Epidermal melanocyte (primary cell): ENCODE data around the gene DEFB126.
"Not testable (repeated sequence)": the region's sequence is repeated elsewhere in the genome, so short reads cannot be mapped to it uniquely, and the experiment has no call there.

Experiments
- DNase-seq: peaks from one replicate; pipeline ENCODE4 v3.0.0; 2011; ENCODE audit warnings: low spot score; ENCODE audit not compliant: insufficient read length

The DEFB126 gene, protein sequence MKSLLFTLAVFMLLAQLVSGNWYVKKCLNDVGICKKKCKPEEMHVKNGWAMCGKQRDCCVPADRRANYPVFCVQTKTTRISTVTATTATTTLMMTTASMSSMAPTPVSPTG

DNA sequence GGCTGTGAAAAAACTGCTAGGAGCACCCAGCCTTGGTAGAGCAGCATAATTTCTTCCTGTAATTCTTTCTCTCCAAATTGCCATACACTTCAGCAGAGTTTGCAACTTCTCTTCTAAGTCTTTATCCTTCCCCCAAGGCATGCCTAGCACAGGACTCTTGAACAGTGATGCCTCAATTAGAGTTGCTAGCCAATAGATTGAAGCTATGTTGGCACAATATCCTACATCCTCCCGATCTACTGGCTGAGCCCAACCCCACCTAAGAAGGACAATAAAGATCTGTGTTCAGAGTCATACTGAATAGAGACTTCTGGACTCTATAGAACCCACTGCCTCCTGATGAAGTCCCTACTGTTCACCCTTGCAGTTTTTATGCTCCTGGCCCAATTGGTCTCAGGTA, at the start of gene DEFB126:
TSS of gene DEFB126 (plus strand) at position 301 of the 400 bp plus-strand sequence. CDS start at position 340, 39 bp downstream.
- no peak for DNase-seq

DNA sequence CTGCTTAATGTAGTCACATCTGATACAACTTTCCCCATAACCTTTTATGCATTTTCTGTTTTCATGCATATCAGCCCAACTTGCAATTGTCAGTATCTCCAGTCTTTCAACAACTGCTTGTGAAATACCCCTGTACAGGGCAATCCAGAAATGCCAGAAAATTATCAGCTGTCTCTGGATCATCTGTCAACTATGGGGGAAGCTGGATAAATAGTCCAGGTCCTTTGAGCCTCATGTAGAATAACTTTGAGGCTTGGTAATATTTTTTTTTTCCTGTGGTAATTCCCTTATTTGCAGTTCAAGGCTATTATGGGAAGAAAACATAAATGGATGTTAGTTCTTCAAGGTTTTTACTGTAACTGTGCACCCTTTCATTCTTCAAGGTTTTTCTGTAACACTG, 48.7 kb upstream of the DEFB126 start:
- no peak for DNase-seq

DNA sequence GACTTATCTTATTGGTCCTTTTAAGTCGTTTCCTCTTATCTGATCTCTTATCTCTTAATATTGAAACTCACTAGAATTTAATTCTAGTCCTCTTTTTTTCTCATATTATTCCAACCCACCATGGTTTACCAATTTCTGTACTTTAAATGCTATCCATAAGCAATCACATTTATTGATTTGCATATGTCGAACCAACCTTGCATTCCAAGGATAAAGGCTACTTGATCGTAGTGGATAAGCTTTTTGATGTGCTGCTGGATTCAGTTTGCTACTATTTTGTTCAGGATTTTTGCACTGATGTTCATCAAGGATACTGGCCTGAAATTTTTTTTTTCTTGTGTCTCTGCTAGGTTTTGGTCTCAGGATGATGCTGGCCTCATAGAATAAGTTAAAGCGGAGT, 47.2 kb upstream of the DEFB126 start:
- DNase-seq = no peak

DNA sequence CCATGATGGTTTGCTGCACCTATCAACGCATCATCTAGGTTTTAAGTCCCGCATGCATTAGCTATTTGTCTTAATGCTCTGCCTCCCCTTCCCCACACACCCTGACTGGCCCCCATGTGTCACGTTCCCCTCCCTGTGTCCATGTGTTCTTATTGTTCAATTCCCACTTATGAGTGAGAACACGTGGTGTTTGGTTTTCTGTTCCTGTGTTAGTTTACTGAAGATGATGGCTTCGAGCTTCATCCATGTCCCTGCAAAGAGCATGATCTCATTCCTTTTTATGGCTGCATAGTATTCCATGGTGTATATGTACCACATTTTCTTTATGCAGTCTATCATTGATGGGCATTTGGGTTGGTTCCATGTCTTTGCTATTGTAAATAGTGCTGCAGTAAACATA, 44.7 kb upstream of the DEFB126 start:
- DNase-seq = not testable (repeated sequence)

DNA sequence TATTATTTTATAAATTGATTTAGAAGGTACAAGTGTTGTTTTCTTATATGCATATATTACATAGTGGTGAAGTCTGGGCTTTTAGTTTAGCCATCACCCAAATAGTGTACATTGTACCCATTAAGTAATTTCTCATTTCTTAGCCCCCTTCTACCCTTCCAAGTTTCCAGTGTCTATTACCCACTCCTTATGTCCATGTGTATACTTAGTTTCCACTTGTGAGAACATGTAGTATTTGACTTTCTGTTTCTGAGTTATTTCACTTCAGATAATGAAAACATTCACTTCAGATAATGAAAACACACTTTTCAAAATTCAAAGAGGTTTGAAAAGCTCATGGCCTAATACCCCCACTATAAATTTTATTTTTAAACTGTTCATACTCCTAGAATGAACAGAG, 40.4 kb upstream of the DEFB126 start:
- DNase-seq = no peak

DNA sequence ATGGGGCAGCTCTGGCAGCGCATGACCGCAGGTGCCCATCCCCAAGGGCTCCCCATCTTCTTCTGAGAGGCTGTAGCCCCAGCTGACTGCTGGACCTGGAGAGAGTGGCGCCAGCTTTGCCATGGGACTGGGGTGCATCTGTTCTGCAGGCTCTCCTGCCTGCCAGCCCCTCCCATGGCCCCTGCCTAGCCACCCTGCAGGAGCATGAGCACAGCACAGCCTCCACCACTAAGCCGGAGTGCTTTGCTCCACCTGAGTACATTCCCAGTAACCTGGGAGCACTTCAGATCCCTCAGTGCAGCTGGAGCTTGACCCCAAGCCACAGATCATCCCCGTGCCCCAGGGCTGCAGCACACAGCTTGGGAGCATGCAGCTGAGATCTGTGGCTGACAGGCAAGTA, 38.9 kb upstream of the DEFB126 start:
- DNase-seq = no peak

DNA sequence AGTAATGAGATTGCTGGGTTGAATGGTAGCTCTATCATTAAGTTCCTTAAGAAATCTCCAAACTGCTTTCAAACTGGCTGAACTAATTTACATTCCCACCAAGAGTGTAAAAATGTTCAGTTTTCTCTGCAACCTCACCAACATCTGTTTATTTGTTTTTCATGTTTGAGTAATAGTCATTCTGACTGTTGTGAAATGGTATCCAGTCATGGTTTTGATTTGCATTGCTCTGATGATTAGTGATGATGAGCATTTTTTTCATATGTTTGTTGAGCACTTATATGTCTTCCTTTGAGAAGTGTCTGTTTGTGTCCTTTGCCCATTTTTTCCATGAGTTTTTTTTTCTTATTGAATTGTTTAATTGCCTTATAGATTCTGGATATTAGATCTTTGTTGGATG, 30.0 kb upstream of the DEFB126 start:
- no peak for DNase-seq

DNA sequence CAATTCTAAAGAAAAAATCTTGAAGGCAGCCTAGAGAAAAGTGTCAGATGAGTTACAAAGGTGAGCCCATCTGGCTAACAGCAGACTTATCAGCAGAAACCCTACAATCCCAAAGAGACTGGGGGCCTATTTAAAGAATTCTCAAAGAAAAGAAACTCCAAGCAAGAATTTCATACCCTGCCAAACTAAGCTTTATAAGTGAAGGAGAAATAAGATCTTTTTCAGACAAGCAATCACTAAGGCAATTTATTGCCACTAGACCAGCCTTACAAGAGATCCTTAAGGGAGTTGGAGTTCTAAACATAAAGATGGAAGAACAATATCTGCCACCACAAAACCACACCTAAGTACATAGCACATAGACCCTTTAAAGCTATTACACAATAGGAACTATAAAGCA, 24.9 kb upstream of the DEFB126 start:
- DNase-seq = no peak

DNA sequence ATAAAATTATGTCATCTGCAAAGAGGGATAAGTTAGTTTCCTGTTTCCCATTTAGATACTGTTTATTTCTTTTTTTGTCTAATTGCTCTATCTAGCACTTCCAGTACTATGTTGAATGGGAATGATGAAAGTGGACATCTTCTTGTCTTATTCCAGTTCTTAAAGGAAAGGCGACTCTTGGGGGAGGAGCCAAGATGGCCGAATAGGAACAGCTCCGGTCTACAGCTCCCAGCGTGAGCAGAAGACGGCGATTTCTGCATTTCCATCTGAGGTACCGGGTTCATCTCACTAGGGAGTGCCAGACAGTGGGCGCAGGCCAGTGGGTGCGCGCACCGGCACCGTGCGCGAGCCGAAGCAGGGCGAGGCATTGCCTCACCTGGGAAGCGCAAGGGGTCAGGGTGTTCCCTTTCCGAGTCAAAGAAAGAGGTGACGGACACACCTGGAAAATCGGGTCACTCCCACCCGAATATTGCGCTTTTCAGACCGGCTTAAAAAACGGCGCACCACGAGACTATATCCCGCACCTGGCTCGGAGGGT, 12.5 kb upstream of the DEFB126 start:
- DNase-seq = not testable (repeated sequence)

DNA sequence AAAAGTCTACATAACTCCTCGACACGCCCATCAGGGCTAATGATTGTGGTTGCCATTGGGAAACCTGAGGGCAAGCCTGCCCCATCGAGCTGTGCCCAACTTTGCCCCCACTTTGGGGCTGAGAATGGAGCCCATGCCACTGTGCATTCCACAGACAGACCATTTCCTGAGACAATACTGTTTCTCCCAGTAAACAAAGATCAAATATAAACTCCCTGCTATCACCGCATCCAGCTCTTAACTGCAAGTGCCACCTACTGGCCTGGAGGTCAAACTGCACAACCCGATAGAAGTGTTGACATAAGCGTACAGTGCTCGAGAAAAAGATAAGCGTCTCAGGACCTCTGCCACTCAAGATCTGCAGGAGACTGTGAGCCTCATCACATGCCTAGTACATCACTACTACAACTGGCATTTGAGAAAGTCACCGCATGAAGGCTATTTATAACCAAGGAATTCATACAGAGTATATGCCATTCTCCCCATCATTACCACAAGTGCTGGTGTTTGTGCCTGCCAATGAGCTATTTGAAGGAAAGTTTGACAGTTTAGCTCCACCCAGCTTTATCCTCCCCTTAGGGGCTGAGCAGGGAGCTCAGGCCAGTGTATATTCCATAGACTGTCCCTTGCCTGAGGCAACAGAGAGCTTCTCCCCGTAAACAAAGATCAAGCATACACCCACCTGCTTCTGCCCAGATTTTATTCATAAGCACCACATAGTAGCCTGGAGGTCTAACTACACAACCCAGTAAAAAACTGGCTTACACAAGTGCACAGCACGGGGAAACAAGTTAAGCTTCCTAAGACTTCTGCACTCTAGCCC, 4.5 kb upstream of the DEFB126 start:
- DNase-seq = no peak

DNA sequence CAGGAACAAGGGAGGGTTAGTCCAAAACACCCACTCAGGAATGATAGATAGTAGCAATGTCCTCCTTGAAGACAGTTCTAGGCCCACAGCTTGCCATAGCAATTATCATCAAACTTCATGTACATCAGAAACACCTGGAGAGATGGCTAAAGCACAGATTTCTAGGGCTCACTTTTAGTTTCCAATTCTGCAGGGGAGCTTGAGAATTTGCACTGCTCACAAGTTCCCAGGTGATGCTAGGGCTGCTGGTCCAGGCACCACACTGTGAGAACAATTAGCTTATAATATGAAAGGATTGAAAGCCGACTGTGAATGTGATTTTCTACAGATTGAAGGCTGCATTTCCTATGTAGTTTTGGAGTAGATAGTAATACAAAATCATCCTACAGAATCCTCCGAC, 3.5 kb downstream of the DEFB126 start:
- DNase-seq = no peak

DNA sequence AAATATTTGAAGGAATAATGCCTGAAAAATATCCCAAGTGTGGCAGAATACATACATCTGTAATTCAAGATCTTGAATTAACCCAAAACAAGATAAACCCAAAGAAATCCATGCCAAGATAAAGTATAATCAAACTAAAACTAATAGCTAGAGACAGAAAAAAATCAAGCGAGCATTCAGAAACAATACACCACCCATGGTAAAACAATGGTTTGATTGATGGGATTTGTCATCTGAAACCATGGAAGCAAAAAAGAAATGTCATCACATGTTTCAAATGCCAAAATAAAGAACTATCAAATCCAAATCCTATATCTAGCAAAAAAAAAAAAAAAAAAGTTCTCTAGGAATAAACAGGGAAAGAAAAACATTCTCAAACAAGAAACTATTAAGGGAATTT, 9.7 kb downstream of the DEFB126 start:
- DNase-seq = no peak

DNA sequence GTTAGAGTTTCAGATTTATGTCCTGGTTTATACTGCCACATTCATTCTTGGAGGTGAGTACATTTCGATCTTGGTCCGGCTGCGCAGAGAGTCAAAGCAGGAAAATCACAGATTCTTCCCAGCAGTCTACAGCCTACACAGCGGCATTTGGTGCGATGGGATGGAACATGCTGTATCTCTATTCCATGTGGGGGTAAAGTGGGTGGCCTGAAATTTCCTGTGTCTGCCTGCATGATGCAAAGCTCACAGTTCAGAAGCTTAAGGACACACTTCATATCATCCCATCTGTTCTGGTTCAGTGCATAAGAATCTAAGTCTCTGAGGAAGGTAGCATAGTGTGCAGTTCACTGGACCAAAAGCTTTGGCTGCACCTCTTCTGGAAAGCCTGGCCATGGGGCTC, 14.8 kb downstream of the DEFB126 start, which contains the start of gene DEFB127:
TSS of gene DEFB127 (plus strand) at position 301 of the 400 bp plus-strand sequence. CDS start at position 392, 91 bp downstream.
- no peak for DNase-seq

DNA sequence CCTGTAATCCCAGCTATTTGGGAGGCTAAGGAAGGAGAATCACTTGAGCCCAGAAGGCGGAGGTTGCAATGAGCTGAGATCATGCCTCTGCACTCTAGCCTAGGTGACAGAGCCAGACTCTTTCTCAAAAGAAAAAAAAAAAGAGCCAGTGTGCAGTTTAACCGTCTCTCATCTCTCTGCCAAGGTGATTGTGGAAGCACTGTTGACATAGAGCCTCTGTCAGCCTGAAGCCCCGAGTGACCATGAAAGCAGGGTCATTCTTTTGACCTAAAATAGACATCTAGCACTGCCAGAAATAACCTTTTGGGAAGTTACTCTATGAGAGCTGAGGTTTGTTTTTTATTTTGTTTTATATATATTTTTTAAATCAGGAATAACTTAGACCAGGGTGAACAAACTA, 22.2 kb downstream of the DEFB126 start:
- DNase-seq = no peak

DNA sequence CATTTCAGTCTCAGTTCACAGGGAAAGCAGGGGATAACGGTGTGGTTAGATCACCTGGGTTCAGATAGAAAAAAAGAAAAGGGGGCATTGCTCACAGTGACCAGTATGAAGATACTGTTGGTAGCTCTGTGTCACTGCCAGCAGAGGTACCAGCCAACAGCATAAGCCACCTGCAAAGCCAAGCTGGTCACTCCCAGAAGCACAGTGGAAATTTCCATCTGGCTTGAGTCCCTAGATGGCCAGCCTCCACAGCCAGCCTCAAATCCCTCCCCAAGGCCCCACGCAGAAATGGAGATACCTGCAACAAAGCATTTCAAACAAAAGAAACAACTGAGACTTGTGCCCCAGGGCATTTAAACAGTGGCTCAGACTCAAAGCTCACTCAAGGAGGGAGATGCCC, 26.5 kb downstream of the DEFB126 start:
- DNase-seq = no peak

DNA sequence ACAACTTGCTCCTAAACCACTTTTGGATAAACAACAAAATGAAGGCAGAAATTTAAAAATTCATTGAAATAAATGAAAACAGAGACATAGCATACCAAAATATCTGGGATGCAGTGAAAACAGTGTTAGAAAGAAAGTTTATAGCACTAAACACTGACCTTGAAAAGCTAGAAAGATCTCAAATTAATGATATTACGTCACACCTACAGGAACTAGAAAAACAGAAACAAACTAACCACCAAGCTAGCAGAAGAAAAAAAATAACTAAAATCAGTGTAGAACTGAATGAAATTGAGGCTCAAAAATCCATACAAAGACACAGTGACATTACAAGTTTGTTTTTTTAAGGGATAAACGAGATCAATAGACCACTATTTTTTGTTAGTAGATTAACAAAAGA, 41.9 kb downstream of the DEFB126 start:
- DNase-seq = no peak

DNA sequence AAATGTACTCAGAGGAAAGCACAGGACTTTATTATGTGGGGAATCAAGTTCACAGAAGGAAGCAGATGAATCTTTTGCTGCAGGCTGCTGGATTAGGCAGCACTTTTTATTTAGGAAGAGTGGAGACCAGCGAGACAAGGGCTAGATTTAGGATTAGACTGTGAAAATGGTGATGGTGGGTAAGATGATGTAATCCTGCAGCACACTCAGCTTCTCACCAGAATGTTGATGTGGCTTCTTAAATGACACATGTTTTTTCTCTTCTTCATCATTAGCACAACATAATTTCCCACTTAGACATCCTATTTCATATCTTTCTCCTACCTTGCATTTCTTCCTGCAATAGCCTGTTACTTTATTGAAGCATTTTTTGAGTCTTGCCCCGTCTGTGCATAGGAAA, 45.3 kb downstream of the DEFB126 start:
- DNase-seq = no peak

DNA sequence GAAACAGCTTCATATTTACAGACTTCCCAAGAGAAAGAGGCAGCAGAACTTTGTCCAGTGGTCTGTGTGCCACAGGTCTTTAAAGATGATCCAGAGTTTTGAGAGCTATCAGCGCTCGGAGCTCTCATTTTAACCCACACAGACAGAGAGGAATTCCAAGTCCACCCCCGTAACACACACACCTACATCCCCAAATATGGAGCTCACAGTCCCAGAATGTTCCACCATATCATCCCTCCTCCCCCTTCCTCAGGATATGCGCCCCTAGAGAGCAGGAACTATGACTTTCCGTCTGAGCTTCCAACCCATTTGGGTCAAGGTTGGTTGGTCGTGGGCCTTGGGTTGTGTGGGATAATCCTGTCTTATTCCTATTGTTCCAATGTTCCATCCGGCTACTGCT, 47.2 kb downstream of the DEFB126 start, which contains the start of gene DEFB128:
TSS of gene DEFB128 (minus strand) at position 101 of the 400 bp plus-strand sequence. CDS start at position 13, 88 bp downstream.
- DNase-seq = no peak
